Measurements from ENCODE around the gene NOL7.

GRCh38 chr6:13654496-13654895, 39.4 kb downstream of the NOL7 start:
- TF ChIP-seq POLR2A (conservative IDR thresholded peaks at IDR 0.05): no peak
- TF ChIP-seq CTCF (IDR thresholded peaks at IDR 0.05 in 2 of 3, conservative IDR thresholded peaks at IDR 0.05 in 1 of 3; ENCODE audit: insufficient read depth in 2 of 3, low read depth in 1 of 3, low read length in 3 of 3): no peak
